HG03442 (cell line): Measurements from ENCODE around the gene PDZRN4.

Experiments used
- ATAC-seq: cut with Tn5 transposase; IDR thresholded peaks from one replicate; pipeline ENCODE4 v1.9.1; 2021; ENCODE audit warnings: mild to moderate bottlenecking, moderate library complexity; ENCODE audit not compliant: unreplicated experiment

Gene PDZRN4

GRCh38 chr12:41348198-41348597 lies 160.1 kb downstream of the PDZRN4 start:
- ATAC-seq, result no peak

DNA sequence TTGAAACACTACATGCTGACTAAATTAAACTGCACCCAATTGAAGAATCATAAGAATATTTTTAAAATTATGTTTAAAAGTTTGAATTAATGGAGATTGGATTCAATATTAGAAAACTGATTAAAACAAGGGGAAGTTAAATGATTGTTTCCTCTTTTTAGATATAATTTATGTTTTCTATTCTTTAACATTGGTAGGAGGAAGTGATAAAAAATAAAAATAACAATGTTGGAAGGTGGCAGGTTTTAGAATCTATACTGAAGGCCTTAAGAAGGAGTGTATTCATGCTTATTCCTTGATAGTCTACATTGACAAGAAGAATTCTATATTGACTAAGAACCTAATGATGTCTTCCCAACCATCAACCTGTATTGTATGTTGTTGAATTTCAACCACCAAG lies 168.1 kb downstream of the PDZRN4 start:
- no peak for ATAC-seq

DNA sequence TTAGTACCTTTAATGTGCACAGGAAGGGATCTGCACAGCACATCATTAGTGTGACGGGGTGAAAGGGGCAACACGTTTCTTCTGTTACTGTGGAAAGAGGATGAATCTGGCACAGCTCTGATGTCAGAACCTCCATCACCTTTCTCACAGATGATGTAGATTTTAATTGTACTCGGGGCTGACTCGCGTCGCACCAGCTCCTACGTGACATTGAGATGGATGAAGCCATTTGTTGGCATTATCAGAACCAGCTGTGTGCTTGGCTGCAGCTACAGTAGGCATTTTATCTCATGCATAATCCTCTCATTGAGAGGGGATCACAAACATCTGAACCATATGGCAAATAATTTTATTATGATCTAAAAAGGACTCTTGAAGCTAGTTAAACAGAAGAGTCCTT lies 173.6 kb downstream of the PDZRN4 start:
- no peak for ATAC-seq

GRCh38 chr12:41362510-41362909 lies 174.4 kb downstream of the PDZRN4 start:
- no peak for ATAC-seq

- no peak for ATAC-seq
Measured at GRCh38 chr12:41362931-41363330, 174.8 kb downstream of the PDZRN4 start.

DNA sequence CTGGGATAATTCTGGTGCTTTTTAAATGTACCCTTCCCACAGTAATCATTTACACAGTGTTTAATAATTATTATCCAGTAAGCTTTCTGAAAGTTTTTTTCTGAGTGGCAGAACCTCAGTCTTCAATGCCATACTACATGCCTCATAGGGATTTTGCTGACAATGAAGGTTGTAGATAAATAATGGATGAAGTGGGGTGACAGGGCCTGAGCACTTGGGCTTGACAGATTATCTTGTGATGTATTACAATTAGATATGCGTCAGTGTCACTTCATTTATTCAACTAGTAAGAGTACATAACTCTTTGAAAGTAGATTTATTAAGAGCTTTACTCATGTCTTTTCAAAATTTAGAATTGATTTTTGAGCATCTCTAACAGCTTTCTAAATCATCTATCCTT lies 176.1 kb downstream of the PDZRN4 start:
- no peak for ATAC-seq

GRCh38 chr12:41365653-41366171 lies 177.6 kb downstream of the PDZRN4 start:
- ATAC-seq, result no peak

- no peak for ATAC-seq
Measured at GRCh38 chr12:41367726-41368405, 179.7 kb downstream of the PDZRN4 start.

DNA sequence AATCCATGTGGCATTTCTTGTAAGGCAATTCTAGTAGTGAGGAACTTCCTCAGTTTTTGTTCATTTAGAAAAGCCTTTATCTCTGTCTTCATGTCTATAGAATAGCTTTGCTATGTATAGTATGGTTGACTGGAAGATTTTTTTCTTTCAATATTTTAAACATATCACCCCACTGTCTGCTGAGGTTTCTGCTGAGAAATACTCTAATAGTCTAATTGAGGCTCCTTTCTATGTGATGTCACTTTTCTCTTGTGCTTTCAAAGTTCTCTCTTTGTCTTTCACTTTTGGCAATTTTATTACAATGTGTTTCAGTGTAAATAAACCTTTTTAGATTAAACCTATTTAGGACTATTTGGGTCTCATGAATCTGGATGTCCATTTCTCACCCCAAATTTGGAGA lies 192.8 kb downstream of the PDZRN4 start:
- ATAC-seq, result no peak

- ATAC-seq, result no peak
Measured at GRCh38 chr12:41402801-41403200, 214.7 kb downstream of the PDZRN4 start.

DNA sequence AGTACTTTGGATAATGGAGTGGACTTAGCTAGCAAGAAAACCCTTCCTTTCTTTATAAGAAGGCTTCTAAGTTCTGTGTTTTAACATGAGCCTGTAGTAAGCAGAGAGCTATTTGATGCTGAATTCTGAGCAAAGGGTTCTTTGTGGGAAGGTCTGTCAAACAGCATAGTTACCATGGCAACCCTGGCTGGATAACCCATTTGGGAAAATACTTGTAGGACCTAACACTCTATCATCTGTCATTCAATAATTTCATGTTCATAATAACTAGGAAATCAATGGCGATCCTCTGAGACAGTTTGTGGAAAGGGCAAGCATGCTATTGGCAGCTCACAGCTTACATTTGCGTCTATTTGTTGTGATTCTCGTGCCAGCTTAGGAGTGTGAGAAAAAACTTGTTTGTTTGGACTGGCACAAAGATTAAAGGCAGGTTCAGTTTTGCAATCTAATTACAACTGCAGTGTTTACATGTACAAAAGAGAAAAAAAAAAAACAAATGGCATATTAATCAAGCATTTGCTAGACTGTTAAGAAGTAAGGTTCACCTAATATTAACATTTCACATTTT lies 219.2 kb downstream of the PDZRN4 start:
- no peak for ATAC-seq

DNA sequence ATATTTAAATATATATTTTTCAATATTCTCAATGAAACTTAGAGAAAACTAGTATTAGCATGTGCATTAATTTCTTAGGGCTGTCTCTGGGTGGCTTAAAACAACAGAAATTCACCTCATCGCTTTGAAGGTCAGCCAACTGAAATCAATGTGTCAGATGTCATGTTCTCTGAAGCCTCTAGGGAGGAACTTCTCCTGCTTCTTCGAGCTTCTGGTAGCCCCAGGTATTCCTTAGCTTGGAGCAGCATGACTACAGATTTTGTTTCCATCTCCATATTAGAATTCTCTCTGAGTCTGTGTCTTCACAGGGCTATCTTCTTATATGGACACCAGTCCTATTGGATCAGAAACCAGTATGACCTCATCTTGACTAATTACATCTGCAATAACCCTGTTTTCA lies 221.5 kb downstream of the PDZRN4 start:
- ATAC-seq, result no peak

GRCh38 chr12:41418586-41418985 lies 230.5 kb downstream of the PDZRN4 start:
- ATAC-seq, result no peak

GRCh38 chr12:41419131-41419893 lies 231.2 kb downstream of the PDZRN4 start:
- ATAC-seq, result no peak

GRCh38 chr12:41424651-41425050 lies 236.5 kb downstream of the PDZRN4 start:
- no peak for ATAC-seq

DNA sequence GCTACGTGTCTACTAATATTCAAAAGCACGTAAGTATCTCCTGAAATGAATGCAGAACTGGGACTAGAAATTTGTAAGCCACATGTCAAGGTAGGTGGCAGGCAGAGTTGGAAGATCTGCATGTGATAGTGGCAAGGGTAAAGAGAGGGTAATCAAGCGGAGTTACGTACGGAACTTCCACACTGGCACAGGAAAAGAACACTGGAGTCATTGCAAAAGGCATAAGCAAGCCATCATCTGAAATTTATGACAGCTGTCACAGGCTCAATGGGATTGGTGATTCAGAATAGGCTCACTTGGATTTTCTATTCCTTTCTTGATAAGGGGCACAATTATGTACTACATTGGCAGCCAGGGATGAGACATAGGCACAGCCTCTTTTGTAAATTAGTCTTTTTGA lies 245.3 kb downstream of the PDZRN4 start:
- no peak for ATAC-seq

DNA sequence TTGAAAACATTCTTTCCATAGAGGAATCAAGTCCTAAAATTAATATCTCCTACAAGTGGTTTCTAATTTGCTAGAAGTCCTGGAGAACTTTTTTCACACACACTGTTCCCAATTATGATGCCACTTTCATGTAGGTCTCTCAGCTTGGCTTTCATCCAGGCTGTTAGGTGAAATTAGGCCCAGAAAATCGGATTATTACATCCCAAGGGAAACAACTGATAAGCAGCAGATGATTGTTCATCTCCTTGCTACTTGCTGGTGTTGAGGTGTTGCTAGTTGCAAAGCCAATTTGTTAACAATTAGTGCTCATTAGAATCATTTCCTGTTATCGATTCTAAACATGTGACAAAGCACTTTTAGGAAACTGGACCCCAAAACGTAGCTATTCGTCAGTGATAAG lies 248.0 kb downstream of the PDZRN4 start:
- no peak for ATAC-seq

- ATAC-seq, result no peak
Measured at GRCh38 chr12:41437563-41437962, 249.4 kb downstream of the PDZRN4 start.

- no peak for ATAC-seq
Measured at GRCh38 chr12:41438854-41439541, 250.9 kb downstream of the PDZRN4 start.

DNA sequence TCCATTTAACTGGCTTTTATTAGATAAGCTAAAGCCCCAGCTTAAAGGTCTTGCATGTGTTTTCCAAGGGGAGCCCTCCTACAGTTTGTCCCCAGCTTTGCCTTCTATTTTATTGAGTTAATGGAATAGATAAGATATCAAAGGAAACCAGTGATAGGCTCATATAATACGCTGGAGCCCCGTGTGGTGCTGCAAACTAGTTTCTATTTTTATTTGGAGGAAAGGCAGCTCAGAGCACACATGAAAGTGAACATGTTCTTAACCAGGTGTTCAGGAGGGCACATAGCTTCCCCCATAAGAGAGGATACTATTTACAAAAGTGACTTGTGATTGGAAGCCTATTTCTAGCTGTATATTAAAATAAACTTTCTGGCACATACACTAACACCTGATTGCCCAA lies 251.7 kb downstream of the PDZRN4 start:
- no peak for ATAC-seq

DNA sequence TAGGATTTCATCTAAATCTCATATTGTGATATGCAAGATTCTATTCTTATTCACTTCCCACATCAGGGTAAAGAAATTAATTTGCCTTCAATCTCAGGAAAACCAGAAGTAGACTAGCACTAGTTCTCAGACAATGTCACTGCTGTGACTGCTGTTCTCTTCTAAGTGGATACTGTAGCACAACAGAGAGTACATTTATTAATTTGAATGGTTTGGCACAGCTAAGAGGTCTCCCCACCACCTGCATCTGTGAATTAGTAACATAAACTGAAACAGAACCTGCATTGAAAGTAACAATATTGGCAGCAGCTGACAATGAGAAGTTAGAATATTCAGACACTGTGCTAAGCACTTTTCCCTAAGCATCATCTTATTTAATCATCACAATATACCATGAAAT lies 253.1 kb downstream of the PDZRN4 start:
- ATAC-seq, result no peak
